Measurements from ENCODE around the gene SYNGR2. TPM values are rescaled to one million over a fixed set of nuclear protein-coding genes. Genes with fewer than 3 reads are reported as not detected.
A peak's percentile ranks its signal among the peaks of the same experiment; 100 is the strongest.

The SYNGR2 gene
- total and polyA plus RNA-seq, 9 of the 15 experiments (the other 6 are each of a cell fraction or from before 2014, with no cell fraction given): 1.4 to 173 (median 87.8) TPM

- TF ChIP-seq AFF1 (IDR thresholded peaks at IDR 0.05; ENCODE audit: low read depth in 1 of 2, partially characterized antibody in 2 of 2): peak in 1 of 2 experiments; percentile 75
- TF ChIP-seq, protein P1, sequence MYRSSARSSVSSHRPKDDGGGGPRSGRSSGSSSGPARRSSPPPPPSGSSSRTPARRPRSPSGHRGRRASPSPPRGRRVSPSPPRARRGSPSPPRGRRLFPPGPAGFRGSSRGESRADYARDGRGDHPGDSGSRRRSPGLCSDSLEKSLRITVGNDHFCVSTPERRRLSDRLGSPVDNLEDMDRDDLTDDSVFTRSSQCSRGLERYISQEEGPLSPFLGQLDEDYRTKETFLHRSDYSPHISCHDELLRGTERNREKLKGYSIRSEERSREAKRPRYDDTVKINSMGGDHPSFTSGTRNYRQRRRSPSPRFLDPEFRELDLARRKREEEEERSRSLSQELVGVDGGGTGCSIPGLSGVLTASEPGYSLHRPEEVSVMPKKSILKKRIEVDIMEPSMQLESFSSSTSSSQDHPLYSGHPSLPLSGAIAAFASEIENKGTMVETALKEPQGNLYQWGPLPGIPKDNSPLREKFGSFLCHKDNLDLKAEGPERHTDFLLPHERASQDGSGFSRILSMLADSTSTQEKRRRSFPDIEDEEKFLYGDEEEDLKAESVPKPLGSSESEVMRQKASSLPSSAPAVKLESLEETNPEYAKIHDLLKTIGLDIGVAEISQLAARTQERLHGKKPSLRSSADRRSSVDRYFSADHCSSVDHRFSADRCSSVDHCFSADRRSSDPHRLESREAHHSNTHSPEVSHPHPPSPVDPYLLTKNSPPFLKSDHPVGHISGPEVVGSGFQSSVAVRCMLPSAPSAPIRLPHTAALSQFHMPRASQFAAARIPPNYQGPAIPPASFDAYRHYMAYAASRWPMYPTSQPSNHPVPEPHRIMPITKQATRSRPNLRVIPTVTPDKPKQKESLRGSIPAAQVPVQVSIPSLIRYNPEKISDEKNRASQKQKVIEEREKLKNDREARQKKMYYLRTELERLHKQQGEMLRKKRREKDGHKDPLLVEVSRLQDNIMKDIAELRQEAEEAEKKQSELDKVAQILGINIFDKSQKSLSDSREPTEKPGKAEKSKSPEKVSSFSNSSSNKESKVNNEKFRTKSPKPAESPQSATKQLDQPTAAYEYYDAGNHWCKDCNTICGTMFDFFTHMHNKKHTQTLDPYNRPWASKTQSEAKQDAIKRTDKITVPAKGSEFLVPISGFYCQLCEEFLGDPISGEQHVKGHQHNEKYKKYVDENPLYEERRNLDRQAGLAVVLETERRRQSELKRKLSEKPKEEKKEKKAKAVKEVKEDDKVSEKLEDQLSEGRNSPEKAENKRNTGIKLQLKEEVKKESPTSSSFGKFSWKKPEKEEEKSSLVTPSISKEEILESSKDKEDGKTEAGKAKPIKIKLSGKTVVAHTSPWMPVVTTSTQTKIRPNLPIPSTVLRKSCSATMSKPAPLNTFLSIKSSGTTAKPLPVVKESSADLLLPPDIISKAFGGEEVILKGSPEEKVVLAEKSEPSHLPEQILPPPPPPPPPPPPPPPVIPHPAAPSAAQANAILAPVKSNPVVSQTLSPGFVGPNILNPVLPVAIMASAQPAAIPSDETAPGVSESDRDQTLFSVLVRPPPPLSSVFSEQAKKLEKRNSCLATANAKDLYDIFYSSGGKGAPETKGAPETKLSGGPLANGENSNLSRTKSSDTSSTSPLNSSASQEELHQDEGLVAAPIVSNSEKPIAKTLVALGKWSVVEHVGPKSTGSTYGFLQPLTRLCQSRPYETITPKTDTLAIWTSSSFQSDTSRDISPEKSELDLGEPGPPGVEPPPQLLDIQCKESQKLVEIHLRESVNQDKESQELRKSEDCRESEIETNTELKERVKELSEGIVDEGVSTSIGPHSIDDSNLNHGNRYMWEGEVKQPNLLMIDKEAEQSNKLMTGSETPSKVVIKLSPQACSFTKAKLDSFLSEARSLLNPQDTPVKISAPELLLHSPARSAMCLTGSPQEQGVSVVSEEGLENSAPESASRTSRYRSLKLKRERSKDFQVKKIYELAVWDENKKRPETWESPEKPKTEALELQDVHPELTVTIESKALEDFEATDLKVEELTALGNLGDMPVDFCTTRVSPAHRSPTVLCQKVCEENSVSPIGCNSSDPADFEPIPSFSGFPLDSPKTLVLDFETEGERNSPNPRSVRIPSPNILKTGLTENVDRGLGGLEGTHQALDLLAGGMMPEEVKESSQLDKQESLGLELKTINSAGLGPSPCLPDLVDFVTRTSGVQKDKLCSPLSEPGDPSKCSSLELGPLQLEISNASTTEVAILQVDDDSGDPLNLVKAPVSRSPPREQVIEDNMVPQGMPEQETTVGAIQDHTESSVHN (IDR thresholded peaks at IDR 0.05; ENCODE audit: borderline replicate concordance in 1 of 2, low read depth in 1 of 2): 0 out of 4 replicates have a peak, but pooled peaks of 1 of the 2 experiments have one; percentile 55
- TF ChIP-seq HBP1 (CRISPR knock-in tag; IDR thresholded peaks at IDR 0.05): no peak
- TF ChIP-seq ZBTB49 (CRISPR knock-in tag; IDR thresholded peaks at IDR 0.05; ENCODE audit: borderline replicate concordance): no peak
- no peak for TF ChIP-seq ZNF780A (CRISPR knock-in tag; IDR thresholded peaks at IDR 0.05)
- no peak for TF ChIP-seq ZNF384 (IDR thresholded peaks at IDR 0.05; ENCODE audit: low read depth, low read length)
- TF ChIP-seq TCF7 (IDR thresholded peaks at IDR 0.05; ENCODE audit: borderline replicate concordance): no peak
- TF ChIP-seq CREB1 (IDR thresholded peaks at IDR 0.05): no peak
- TF ChIP-seq CREB1 (CRISPR knock-in tag; IDR thresholded peaks at IDR 0.05): 0 out of 2 replicates have a peak, but pooled peaks have one; percentile 51
Observed at GRCh38 chr17:78128551-78129350, 39.6 kb upstream of the SYNGR2 start, which contains the start of gene TMC6 (continued).

Measured in K562 (cell line).